Omental fat pad (tissue), 4 donors: Measurements from ENCODE around the gene ACOXL. TPM values are rescaled to one million over a fixed set of nuclear protein-coding genes. Genes with fewer than 3 reads are reported as not detected.

Source experiments
- ATAC-seq: fragments of 150-250 bp; one replicate; pipeline ENCODE4 v1.9.1; 2016; ENCODE audit warnings: mild to moderate bottlenecking, moderate library complexity; ENCODE audit not compliant: low FRiP score
- DNase-seq: peaks from one replicate; pipeline ENCODE4 v3.0.0-alpha.2; 2019; ENCODE audit warnings: low spot score
- CTCF ChIP-seq, 3 donors: fragments of 450-650 bp; IDR thresholded peaks; one replicate each; pipeline ENCODE4 v1.5.1; 2016 to 2017; ENCODE audit warnings: antibody characterized with exemption in 3 of 3, mild to moderate bottlenecking in 3 of 3, moderate library complexity in 2 of 3
- total RNA-seq, 4 donors: library from RNA; depleted of rRNA; stranded (reverse); fragments of >200 nt; gene quantifications; one replicate each; pipeline ENCODE4 v1.1.0, GENCODE V29; 2016

ACOXL gene
- total RNA-seq, 4 donors from 2014 or later = 0.12 to 0.84 TPM; not detected in 2

- no peak for DNase-seq
- no peak for TF ChIP-seq CTCF (IDR thresholded peaks at IDR 0.05)
- no peak for ATAC-seq
Observed at GRCh38 chr2:111106706-111107105, 374.3 kb downstream of the ACOXL start.

- no peak for DNase-seq
- no peak for ATAC-seq
- no peak for TF ChIP-seq CTCF (IDR thresholded peaks at IDR 0.05)
Observed at GRCh38 chr2:111108745-111109271, 376.4 kb downstream of the ACOXL start.

DNA sequence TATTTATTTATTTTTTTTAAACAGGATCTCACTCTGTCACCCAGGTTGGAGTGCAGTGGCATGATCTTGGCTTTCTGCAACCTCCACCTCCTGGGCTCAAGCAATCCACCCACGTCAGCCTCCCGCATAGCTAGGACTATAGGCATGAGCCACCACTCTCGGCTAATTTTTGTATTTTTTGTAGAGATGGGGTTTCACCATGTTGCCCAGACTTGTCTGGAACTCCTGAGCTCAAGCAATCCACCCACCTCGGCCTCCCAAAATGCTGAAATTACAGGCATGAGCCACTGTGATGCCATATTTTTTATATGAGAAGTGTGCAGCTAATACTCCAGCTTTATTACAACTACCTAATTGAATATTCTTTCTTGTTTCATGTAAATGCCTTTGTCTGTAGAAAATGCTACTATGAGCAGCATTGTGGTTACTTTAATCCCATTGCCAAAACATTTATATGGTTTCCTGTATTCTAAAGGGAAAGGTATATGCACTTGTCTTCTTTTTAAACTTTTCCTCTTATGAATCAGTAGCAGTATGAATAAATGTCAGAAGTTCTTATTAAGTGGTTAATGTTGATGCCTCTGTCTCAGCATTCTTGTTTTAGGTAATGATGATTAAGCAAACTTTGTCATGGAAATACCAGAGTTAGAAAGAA is 378.9 kb downstream of the ACOXL start:
- DNase-seq = no peak
- ATAC-seq = no peak
- TF ChIP-seq CTCF (IDR thresholded peaks at IDR 0.05) = no peak

GRCh38 chr2:111113838-111114237 is 381.5 kb downstream of the ACOXL start:
- ATAC-seq (no peak), DNase-seq (no peak)
- no peak for TF ChIP-seq CTCF (IDR thresholded peaks at IDR 0.05)

- DNase-seq (no peak), ATAC-seq (no peak)
- no peak for TF ChIP-seq CTCF (IDR thresholded peaks at IDR 0.05)
Observed at GRCh38 chr2:111116011-111116746, 383.8 kb downstream of the ACOXL start.

- ATAC-seq (peak; percentile 81), DNase-seq (no peak)
Observed at GRCh38 chr2:111116843-111117597, 384.6 kb downstream of the ACOXL start.

More at GRCh38 chr2:111116843-111117597, 384.6 kb downstream of the ACOXL start:
- peak in 1 of 3 donors; percentile 38 for TF ChIP-seq CTCF (IDR thresholded peaks at IDR 0.05)
